ENCODE measurements around the gene TIMM23.

- TF ChIP-seq CTCF (conservative IDR thresholded peaks at IDR 0.05 in 1 of 2, IDR thresholded peaks at IDR 0.05 in 1 of 2; ENCODE audit: low read depth in 1 of 2, low read length in 2 of 2) (no peak), EZH2 (IDR thresholded peaks at IDR 0.05; ENCODE audit: low read length, missing control alignments) (no peak)
These were observed 46.9 kb downstream of the TIMM23 start for GRCh38 chr10:46019177-46019528.

Data from fibroblast of lung (primary cell).